ENCODE measurements around the gene APIP.

- no peak for TF ChIP-seq POLR2A (IDR thresholded peaks at IDR 0.05)
- no peak for TF ChIP-seq CTCF (IDR thresholded peaks at IDR 0.05)
Measured at GRCh38 chr11:34936945-34937629, 20.9 kb upstream of the APIP start.

All from lower leg skin (tissue), 3 donors.